CD14-positive monocyte (primary cell): ENCODE measurements around the gene KRTAP6-2. TPM values are rescaled to one million over a fixed set of nuclear protein-coding genes. Genes with fewer than 3 reads are reported as not detected.

Experiments
- DNase-seq, 3 donors: peaks; one replicate each; pipeline ENCODE4 v3.0.0-alpha.2; 2011 to 2022
- H2AFZ ChIP-seq: 2 replicates; pipeline ENCODE4 v1.6.0; 2012; ENCODE audit warnings: mild to moderate bottlenecking, low read depth, low read length, inconsistent platforms; ENCODE audit not compliant: insufficient read depth, poor library complexity, severe bottlenecking
- H3K27ac ChIP-seq, 2 donors: 1 replicate in 1 of 2; 2 replicates in 1 of 2; pipeline ENCODE4 v1.5.1; 2012 to 2013; ENCODE audit warnings: low read length in 2 of 2, control low read depth in 1 of 2, inconsistent platforms in 1 of 2, low read depth in 1 of 2, mild to moderate bottlenecking in 1 of 2
- H3K27me3 ChIP-seq, 2 donors: one replicate each; pipeline versions ENCODE4 v1.6.0 to v1.6.1; 2011 to 2013; ENCODE audit warnings: low read length in 2 of 2; ENCODE audit not compliant: control insufficient read depth in 2 of 2, insufficient read depth in 2 of 2
- H3K36me3 ChIP-seq, 2 donors: replicated peaks in 1 of 2; 1 replicate in 1 of 2; 2 replicates in 1 of 2; pipeline versions ENCODE4 v1.5.1 to v1.6.1; 2012 to 2013; ENCODE audit warnings: low read length in 2 of 2, control low read depth in 1 of 2, inconsistent platforms in 1 of 2, mild to moderate bottlenecking in 1 of 2; ENCODE audit not compliant: insufficient read depth in 2 of 2, control insufficient read depth in 1 of 2
- H3K4me1 ChIP-seq, 2 donors: 1 replicate in 1 of 2; 2 replicates in 1 of 2; pipeline versions ENCODE4 v1.5.1 to v1.6.1; 2012 to 2013; ENCODE audit warnings: low read length in 2 of 2, control low read depth in 1 of 2, inconsistent platforms in 1 of 2, mild to moderate bottlenecking in 1 of 2, moderate library complexity in 1 of 2; ENCODE audit not compliant: insufficient read depth in 2 of 2, control insufficient read depth in 1 of 2
- H3K4me2 ChIP-seq: replicated peaks from 2 replicates; pipeline ENCODE3; 2012; ENCODE audit warnings: low read length, moderate library complexity, mild to moderate bottlenecking; ENCODE audit not compliant: poor library complexity, severe bottlenecking; ENCODE audit errors: extremely low read depth
- H3K4me3 ChIP-seq, 3 experiments: fragments of 200-600 bp in 1 of 3; sonication (generic) in 1 of 3; replicated peaks in 1 of 3; 1 replicate in 2 of 3; 2 replicates in 1 of 3; pipeline ENCODE4 v1.5.1; 2011 to 2013; ENCODE audit warnings: low read length in 3 of 3, mild to moderate bottlenecking in 3 of 3, control low read depth in 2 of 3, low read depth in 2 of 3, inconsistent platforms in 1 of 3, moderate library complexity in 1 of 3
- H3K79me2 ChIP-seq: 2 replicates; pipeline ENCODE4 v1.6.0; 2012; ENCODE audit warnings: mild to moderate bottlenecking, control low read depth, inconsistent platforms, low read length, moderate library complexity; ENCODE audit not compliant: insufficient read depth
- H3K9ac ChIP-seq: 2 replicates; pipeline ENCODE4 v1.6.0; 2017; ENCODE audit warnings: low read length, mild to moderate bottlenecking; ENCODE audit not compliant: insufficient read depth, poor library complexity, severe bottlenecking
- H3K9me3 ChIP-seq, 2 donors: replicated peaks in 1 of 2; 1 replicate in 1 of 2; 2 replicates in 1 of 2; pipeline versions ENCODE4 v1.5.1 to v1.6.1; 2012 to 2013; ENCODE audit warnings: low read length in 2 of 2, control low read depth in 1 of 2; ENCODE audit not compliant: control insufficient read depth in 1 of 2, insufficient read depth in 1 of 2
- H4K20me1 ChIP-seq: 2 replicates; pipeline ENCODE4 v1.6.0; 2012; ENCODE audit warnings: mild to moderate bottlenecking, low read length, control low read depth, moderate library complexity; ENCODE audit not compliant: insufficient read depth
- H3K27ac Mint-ChIP-seq, 7 donors: one replicate each; pipeline ENCODE4 v1.8.0; 2020; ENCODE audit warnings: mild to moderate bottlenecking in 7 of 7, mixed read lengths in 7 of 7, moderate library complexity in 6 of 7, inconsistent platforms in 2 of 7
- H3K27me3 Mint-ChIP-seq, 3 donors: one replicate each; pipeline ENCODE4 v1.8.0; 2021 to 2022; ENCODE audit warnings: low read depth in 3 of 3, mild to moderate bottlenecking in 3 of 3, mixed read lengths in 3 of 3, moderate library complexity in 3 of 3, inconsistent platforms in 1 of 3
- H3K36me3 Mint-ChIP-seq, 2 donors: one replicate each; pipeline ENCODE4 v1.8.0; 2020; ENCODE audit warnings: mixed read lengths in 2 of 2, inconsistent platforms in 1 of 2, mild to moderate bottlenecking in 1 of 2
- H3K4me1 Mint-ChIP-seq: one replicate; pipeline ENCODE4 v1.8.0; 2020; ENCODE audit warnings: mild to moderate bottlenecking, mixed read lengths
- H3K4me3 Mint-ChIP-seq, 2 donors: one replicate each; pipeline ENCODE4 v1.8.0; 2020; ENCODE audit warnings: mild to moderate bottlenecking in 2 of 2, mixed read lengths in 2 of 2, moderate library complexity in 1 of 2
- H3K9me3 Mint-ChIP-seq, 7 donors: one replicate each; pipeline ENCODE4 v1.8.0; 2020 to 2022; ENCODE audit warnings: mixed read lengths in 7 of 7, mild to moderate bottlenecking in 6 of 7, moderate library complexity in 6 of 7, inconsistent platforms in 2 of 7
- WGBS: methylation state at CpG from one replicate; pipeline ENCODE4 v1.1.5; 2013; ENCODE audit warnings: missing lambda C conversion rate; ENCODE audit not compliant: insufficient coverage; 5-methylcytosine and 5-hydroxymethylcytosine counted together
- intact Hi-C, 2 donors: fragments of 100-400 bp; cut with micrococcal nuclease; formaldehyde crosslinking; loops; one replicate each; pipeline versions ENCODE4 v1.15.0 to v1.15.1; 2023
- polyA plus RNA-seq, 3 donors: library from polyadenylated mRNA; depleted of rRNA in 1 of 3; unstranded in 2 of 3; stranded (reverse) in 1 of 3; fragments of 300-500 nt in 2 of 3; fragments of >200 nt in 1 of 3; fragmentation: Illumina TruSeq in 2 of 3; gene quantifications; 1 replicate in 2 of 3; 2 replicates in 1 of 3; pipeline ENCODE4 v1.2.3, GENCODE V29; 2012 to 2021
- TF ChIP-seq, protein P1 (sequence below): fragments of 200-600 bp; IDR thresholded peaks from one replicate; pipeline ENCODE4 v1.8.0; 2022; ENCODE audit warnings: antibody characterized with exemption, mild to moderate bottlenecking

The KRTAP6-2 gene
- polyA plus RNA-seq, 3 donors = not detected

DNA sequence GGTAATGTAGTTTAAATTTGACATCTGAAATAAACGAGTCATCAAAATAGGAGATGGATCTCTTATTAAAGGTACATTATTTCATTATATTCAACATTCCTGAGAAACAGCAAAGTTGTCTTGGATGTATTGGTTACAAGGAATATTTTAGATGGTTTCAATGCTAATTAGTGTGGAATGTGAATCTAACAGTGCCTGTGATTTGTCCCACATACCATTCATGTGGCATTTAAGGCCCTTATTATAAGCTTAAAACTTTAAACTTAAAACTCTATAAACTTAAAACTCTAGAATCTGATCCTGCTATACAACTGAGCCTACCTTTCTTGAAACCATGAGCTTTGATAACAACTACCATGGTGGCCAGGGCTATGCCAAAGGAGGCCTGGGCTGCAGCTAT is 2.1 kb upstream of the KRTAP6-2 start, which contains the start of gene KRTAP22-1:
Gene KRTAP22-1 (plus strand): TSS at position 301 of the 400 bp plus-strand sequence.
- Histone ChIP-seq H4K20me1 (no peaks in the 10 kb centered on the region), H3K27ac (no peak within 1 kb of the TSS), H3K4me2 (no peak within 1 kb of the TSS), H3K27me3 (no peaks in the 10 kb centered on the region), H2AFZ (no peak within 1 kb of the TSS), H3K9me3 (peaks cover 24 to 39% of the 10 kb centered on the region in 2 donors), H3K4me3 (no peak within 1 kb of the TSS), H3K9ac (no peak within 1 kb of the TSS), H3K4me1 (no peaks in the 10 kb centered on the region), H3K79me2 (no peaks in the 10 kb centered on the region), H3K36me3 (no peaks in the 10 kb centered on the region)
- Mint-ChIP-seq H3K9me3 (peaks cover 5 to 22% (median 9%) of the 10 kb centered on the region in 7 donors), H3K27me3 (no peaks in the 10 kb centered on the region), H3K4me1 (no peaks in the 10 kb centered on the region), H3K27ac (no peak within 1 kb of the TSS), H3K4me3 (no peak within 1 kb of the TSS), H3K36me3 (no peaks in the 10 kb centered on the region)
- WGBS = no CpG with 5 or more reads among the region's 1 CpG
- intact Hi-C loops = no loop called here
- no peak for DNase-seq
- TF ChIP-seq, protein P1, sequence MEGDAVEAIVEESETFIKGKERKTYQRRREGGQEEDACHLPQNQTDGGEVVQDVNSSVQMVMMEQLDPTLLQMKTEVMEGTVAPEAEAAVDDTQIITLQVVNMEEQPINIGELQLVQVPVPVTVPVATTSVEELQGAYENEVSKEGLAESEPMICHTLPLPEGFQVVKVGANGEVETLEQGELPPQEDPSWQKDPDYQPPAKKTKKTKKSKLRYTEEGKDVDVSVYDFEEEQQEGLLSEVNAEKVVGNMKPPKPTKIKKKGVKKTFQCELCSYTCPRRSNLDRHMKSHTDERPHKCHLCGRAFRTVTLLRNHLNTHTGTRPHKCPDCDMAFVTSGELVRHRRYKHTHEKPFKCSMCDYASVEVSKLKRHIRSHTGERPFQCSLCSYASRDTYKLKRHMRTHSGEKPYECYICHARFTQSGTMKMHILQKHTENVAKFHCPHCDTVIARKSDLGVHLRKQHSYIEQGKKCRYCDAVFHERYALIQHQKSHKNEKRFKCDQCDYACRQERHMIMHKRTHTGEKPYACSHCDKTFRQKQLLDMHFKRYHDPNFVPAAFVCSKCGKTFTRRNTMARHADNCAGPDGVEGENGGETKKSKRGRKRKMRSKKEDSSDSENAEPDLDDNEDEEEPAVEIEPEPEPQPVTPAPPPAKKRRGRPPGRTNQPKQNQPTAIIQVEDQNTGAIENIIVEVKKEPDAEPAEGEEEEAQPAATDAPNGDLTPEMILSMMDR = no peak

DNA sequence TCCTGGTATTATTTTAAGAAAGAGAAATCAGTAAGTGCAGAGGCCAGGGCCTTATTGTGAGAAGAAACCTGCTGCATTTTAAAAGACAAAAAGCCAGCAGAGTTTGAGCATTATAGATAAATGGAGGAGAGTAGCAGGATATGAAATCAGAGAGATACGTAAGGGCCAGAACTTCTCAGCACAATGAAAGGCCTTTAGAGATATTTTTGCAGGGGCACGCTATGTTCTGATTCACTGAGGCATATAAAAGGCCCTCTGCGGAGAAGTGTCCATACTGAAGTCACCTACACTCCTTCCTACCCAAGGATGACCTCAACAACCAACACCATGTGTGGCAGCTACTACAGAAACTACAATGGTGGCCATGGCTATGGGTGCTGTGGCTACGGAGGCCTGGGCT is 6.6 kb downstream of the KRTAP6-2 start, which contains the start of gene KRTAP6-3:
Gene KRTAP6-3 (plus strand): TSS at position 301 of the 400 bp plus-strand sequence. CDS start 6 bp downstream, at position 307.
- Mint-ChIP-seq H3K36me3 (no peaks in the 10 kb centered on the region), H3K4me3 (no peak within 1 kb of the TSS), H3K4me1 (no peaks in the 10 kb centered on the region), H3K27me3 (no peaks in the 10 kb centered on the region), H3K27ac (no peak within 1 kb of the TSS), H3K9me3 (peaks cover 0 to 4% (median 2%) of the 10 kb centered on the region in 7 donors)
- Histone ChIP-seq H3K4me3 (no peak within 1 kb of the TSS), H3K36me3 (no peaks in the 10 kb centered on the region), H3K9ac (no peak within 1 kb of the TSS), H3K79me2 (no peaks in the 10 kb centered on the region), H3K27me3 (no peaks in the 10 kb centered on the region), H3K9me3 (peaks cover 0 to 4% of the 10 kb centered on the region in 2 donors), H3K4me2 (no peak within 1 kb of the TSS), H2AFZ (no peak within 1 kb of the TSS), H3K4me1 (no peaks in the 10 kb centered on the region), H3K27ac (no peak within 1 kb of the TSS), H4K20me1 (no peaks in the 10 kb centered on the region)
- TF ChIP-seq, protein P1 = no peak
- intact Hi-C loops = no loop called here
- DNase-seq = no peak
- whole genome bisulfite sequencing = 100% methylated on average over 2 of the region's 4 CpGs
